ENCODE data around the gene AKT2.

GRCh38 chr19:40262422-40262821, 22.7 kb downstream of the AKT2 start:
- TF ChIP-seq POLR2AphosphoS5 (IDR thresholded peaks at IDR 0.05; ENCODE audit: low read depth, low read length) (no peak), POLR2A (IDR thresholded peaks at IDR 0.05; ENCODE audit: low read depth, low read length) (no peak)
